ENCODE data around the gene PTEN. TPM values are rescaled to one million over a fixed set of nuclear protein-coding genes. Genes with fewer than 3 reads are reported as not detected.

PTEN gene
- total and polyA plus RNA-seq, 2 experiments from 2014 or later, result 20.8 to 64.0 TPM

DNA sequence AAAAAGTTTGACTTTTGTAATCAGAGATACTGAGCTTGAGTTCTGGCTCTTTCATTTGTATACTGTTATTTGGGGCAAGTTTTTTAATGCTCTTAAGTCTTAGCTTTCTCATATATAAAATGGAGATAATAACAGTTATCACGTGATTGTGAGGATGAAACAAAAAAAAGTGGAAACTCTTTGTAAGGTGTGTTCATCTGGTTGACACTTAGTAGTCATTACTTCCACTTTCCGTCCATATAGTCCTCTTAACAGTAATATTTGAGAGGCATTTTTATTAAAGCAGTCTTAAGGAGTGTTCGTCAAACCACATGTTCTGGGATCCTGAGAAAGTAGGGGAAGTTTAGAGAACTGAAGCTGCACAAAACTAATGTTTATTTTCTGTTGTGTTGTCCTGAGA is 65.6 kb downstream of the PTEN start:
- H3K36me3 ChIP-seq (ENCODE audit: insufficient read depth), result no peaks in the 10 kb centered on the region
- 0 out of 2 replicates have a peak, but pooled peaks cover 2% of the 10 kb centered on the region for H3K9me2 ChIP-seq (ENCODE audit: insufficient read depth)
- peaks cover 62% of the 10 kb centered on the region for H3K4me1 ChIP-seq (ENCODE audit: insufficient read depth)
- H2AFZ ChIP-seq, result no peak overlapping the region
- H3K9me3 Mint-ChIP-seq, result no peaks in the 10 kb centered on the region
- H3K27me3 ChIP-seq (ENCODE audit: insufficient read depth), result no peaks in the 10 kb centered on the region
- no peak overlapping the region for H3K4me3 ChIP-seq
- no peak for TF ChIP-seq ZNF331 (CRISPR knock-in tag; IDR thresholded peaks at IDR 0.05; ENCODE audit: low read depth)
- TF ChIP-seq POLR2AphosphoS5 (IDR thresholded peaks at IDR 0.05; ENCODE audit: low read depth), result no peak
- TF ChIP-seq, protein P1, sequence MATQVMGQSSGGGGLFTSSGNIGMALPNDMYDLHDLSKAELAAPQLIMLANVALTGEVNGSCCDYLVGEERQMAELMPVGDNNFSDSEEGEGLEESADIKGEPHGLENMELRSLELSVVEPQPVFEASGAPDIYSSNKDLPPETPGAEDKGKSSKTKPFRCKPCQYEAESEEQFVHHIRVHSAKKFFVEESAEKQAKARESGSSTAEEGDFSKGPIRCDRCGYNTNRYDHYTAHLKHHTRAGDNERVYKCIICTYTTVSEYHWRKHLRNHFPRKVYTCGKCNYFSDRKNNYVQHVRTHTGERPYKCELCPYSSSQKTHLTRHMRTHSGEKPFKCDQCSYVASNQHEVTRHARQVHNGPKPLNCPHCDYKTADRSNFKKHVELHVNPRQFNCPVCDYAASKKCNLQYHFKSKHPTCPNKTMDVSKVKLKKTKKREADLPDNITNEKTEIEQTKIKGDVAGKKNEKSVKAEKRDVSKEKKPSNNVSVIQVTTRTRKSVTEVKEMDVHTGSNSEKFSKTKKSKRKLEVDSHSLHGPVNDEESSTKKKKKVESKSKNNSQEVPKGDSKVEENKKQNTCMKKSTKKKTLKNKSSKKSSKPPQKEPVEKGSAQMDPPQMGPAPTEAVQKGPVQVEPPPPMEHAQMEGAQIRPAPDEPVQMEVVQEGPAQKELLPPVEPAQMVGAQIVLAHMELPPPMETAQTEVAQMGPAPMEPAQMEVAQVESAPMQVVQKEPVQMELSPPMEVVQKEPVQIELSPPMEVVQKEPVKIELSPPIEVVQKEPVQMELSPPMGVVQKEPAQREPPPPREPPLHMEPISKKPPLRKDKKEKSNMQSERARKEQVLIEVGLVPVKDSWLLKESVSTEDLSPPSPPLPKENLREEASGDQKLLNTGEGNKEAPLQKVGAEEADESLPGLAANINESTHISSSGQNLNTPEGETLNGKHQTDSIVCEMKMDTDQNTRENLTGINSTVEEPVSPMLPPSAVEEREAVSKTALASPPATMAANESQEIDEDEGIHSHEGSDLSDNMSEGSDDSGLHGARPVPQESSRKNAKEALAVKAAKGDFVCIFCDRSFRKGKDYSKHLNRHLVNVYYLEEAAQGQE (IDR thresholded peaks at IDR 0.05; ENCODE audit: unreplicated experiment), result no peak
- TF ChIP-seq CREB1 (CRISPR knock-in tag; IDR thresholded peaks at IDR 0.05; ENCODE audit: low read depth), result no peak
- TF ChIP-seq JUNB (IDR thresholded peaks at IDR 0.05; ENCODE audit: unreplicated experiment), result no peak
- no peak for TF ChIP-seq EZH2 (IDR thresholded peaks at IDR 0.05; ENCODE audit: low read depth, unreplicated experiment)
- TF ChIP-seq, protein P2, sequence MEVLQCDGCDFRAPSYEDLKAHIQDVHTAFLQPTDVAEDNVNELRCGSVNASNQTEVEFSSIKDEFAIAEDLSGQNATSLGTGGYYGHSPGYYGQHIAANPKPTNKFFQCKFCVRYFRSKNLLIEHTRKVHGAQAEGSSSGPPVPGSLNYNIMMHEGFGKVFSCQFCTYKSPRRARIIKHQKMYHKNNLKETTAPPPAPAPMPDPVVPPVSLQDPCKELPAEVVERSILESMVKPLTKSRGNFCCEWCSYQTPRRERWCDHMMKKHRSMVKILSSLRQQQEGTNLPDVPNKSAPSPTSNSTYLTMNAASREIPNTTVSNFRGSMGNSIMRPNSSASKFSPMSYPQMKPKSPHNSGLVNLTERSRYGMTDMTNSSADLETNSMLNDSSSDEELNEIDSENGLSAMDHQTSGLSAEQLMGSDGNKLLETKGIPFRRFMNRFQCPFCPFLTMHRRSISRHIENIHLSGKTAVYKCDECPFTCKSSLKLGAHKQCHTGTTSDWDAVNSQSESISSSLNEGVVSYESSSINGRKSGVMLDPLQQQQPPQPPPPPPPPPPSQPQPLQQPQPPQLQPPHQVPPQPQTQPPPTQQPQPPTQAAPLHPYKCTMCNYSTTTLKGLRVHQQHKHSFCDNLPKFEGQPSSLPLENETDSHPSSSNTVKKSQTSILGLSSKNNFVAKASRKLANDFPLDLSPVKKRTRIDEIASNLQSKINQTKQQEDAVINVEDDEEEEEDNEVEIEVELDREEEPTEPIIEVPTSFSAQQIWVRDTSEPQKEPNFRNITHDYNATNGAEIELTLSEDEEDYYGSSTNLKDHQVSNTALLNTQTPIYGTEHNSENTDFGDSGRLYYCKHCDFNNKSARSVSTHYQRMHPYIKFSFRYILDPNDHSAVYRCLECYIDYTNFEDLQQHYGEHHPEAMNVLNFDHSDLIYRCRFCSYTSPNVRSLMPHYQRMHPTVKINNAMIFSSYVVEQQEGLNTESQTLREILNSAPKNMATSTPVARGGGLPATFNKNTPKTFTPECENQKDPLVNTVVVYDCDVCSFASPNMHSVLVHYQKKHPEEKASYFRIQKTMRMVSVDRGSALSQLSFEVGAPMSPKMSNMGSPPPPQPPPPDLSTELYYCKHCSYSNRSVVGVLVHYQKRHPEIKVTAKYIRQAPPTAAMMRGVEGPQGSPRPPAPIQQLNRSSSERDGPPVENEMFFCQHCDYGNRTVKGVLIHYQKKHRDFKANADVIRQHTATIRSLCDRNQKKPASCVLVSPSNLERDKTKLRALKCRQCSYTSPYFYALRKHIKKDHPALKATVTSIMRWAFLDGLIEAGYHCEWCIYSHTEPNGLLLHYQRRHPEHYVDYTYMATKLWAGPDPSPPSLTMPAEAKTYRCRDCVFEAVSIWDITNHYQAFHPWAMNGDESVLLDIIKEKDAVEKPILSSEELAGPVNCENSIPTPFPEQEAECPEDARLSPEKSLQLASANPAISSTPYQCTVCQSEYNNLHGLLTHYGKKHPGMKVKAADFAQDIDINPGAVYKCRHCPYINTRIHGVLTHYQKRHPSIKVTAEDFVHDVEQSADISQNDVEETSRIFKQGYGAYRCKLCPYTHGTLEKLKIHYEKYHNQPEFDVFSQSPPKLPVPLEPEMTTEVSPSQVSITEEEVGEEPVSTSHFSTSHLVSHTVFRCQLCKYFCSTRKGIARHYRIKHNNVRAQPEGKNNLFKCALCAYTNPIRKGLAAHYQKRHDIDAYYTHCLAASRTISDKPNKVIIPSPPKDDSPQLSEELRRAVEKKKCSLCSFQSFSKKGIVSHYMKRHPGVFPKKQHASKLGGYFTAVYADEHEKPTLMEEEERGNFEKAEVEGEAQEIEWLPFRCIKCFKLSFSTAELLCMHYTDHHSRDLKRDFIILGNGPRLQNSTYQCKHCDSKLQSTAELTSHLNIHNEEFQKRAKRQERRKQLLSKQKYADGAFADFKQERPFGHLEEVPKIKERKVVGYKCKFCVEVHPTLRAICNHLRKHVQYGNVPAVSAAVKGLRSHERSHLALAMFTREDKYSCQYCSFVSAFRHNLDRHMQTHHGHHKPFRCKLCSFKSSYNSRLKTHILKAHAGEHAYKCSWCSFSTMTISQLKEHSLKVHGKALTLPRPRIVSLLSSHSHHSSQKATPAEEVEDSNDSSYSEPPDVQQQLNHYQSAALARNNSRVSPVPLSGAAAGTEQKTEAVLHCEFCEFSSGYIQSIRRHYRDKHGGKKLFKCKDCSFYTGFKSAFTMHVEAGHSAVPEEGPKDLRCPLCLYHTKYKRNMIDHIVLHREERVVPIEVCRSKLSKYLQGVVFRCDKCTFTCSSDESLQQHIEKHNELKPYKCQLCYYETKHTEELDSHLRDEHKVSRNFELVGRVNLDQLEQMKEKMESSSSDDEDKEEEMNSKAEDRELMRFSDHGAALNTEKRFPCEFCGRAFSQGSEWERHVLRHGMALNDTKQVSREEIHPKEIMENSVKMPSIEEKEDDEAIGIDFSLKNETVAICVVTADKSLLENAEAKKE (CRISPR knock-in tag; IDR thresholded peaks at IDR 0.05), result no peak
- TF ChIP-seq, protein P3, sequence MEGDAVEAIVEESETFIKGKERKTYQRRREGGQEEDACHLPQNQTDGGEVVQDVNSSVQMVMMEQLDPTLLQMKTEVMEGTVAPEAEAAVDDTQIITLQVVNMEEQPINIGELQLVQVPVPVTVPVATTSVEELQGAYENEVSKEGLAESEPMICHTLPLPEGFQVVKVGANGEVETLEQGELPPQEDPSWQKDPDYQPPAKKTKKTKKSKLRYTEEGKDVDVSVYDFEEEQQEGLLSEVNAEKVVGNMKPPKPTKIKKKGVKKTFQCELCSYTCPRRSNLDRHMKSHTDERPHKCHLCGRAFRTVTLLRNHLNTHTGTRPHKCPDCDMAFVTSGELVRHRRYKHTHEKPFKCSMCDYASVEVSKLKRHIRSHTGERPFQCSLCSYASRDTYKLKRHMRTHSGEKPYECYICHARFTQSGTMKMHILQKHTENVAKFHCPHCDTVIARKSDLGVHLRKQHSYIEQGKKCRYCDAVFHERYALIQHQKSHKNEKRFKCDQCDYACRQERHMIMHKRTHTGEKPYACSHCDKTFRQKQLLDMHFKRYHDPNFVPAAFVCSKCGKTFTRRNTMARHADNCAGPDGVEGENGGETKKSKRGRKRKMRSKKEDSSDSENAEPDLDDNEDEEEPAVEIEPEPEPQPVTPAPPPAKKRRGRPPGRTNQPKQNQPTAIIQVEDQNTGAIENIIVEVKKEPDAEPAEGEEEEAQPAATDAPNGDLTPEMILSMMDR (conservative IDR thresholded peaks at IDR 0.05; ENCODE audit: low read depth in 2 of 2), result no peak
- TF ChIP-seq EZH2phosphoT487 (IDR thresholded peaks at IDR 0.05; ENCODE audit: unreplicated experiment), result no peak
- TF ChIP-seq ZNF114 (CRISPR knock-in tag; IDR thresholded peaks at IDR 0.05), result no peak
- TF ChIP-seq STAT1 (IDR thresholded peaks at IDR 0.05; ENCODE audit: unreplicated experiment), result no peak
- no peak for TF ChIP-seq NANOG (IDR thresholded peaks at IDR 0.05; ENCODE audit: borderline replicate concordance)
- TF ChIP-seq, protein P4, sequence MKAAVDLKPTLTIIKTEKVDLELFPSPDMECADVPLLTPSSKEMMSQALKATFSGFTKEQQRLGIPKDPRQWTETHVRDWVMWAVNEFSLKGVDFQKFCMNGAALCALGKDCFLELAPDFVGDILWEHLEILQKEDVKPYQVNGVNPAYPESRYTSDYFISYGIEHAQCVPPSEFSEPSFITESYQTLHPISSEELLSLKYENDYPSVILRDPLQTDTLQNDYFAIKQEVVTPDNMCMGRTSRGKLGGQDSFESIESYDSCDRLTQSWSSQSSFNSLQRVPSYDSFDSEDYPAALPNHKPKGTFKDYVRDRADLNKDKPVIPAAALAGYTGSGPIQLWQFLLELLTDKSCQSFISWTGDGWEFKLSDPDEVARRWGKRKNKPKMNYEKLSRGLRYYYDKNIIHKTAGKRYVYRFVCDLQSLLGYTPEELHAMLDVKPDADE (IDR thresholded peaks at IDR 0.05), result no peak
- no peak overlapping the region for H3K4me3 Mint-ChIP-seq
- H3K27me3 Mint-ChIP-seq (ENCODE audit: insufficient read depth, low read depth, poor library complexity), result no peaks in the 10 kb centered on the region
- no peak overlapping the region for H3K27ac ChIP-seq (ENCODE audit: low read depth)
- H4K20me1 ChIP-seq (replicated peaks; ENCODE audit: insufficient read depth), result no peaks in the 10 kb centered on the region; the same call in 1 of the 2 replicates
- ATAC-seq (no peak), DNase-seq (ENCODE audit: low spot score) (no peak)
- H3K79me2 ChIP-seq (replicated peaks; ENCODE audit: insufficient read depth), result peaks cover 73% of the 10 kb centered on the region
- peaks cover 4% of the 10 kb centered on the region; the same call in 1 of the 3 replicates for H3K36me3 Mint-ChIP-seq (ENCODE audit: low read depth)
- 0 out of 2 replicates have a peak overlapping the region, but pooled peaks have one; percentile 14 for H3K27ac Mint-ChIP-seq
- H3K4me2 ChIP-seq, result no peak overlapping the region
- no peaks in the 10 kb centered on the region for H3F3A ChIP-seq (replicated peaks; ENCODE audit: low read depth)
- peaks cover 53% of the 10 kb centered on the region for H3K4me1 Mint-ChIP-seq

Data from GM23338 (cell line).